HEK293 (cell line): ENCODE measurements around the gene TUBGCP3.

ENCODE experiments used
- CTCF ChIA-PET: fragments of 350-600 bp; formaldehyde crosslinking; extraction: SDS; loops from one replicate; lab custom pipeline; 2021; ENCODE audit warnings: antibody characterized with exemption; lab: Yijun Ruan, JAX
- POLR2A ChIA-PET: fragments of 300-600 bp; formaldehyde crosslinking; extraction: SDS; loops from one replicate; lab custom pipeline; 2020; ENCODE audit warnings: antibody characterized with exemption, inconsistent platforms; lab: Yijun Ruan, JAX
- H3K27ac ChIP-seq: fragments of 200-500 bp; sonication (Bioruptor generic); 2 replicates; pipeline ENCODE4 v1.5.1; 2014; ENCODE audit warnings: low read depth, low read length, control low read depth, inconsistent platforms; ENCODE audit errors: extremely low read depth
- H3K36me3 ChIP-seq, 2 experiments: fragments of 200-500 bp in 1 of 2; sonication (Bioruptor generic) in 1 of 2; 1 replicate in 1 of 2; 2 replicates in 1 of 2; pipeline ENCODE4 v1.5.1; 2014 to 2017; ENCODE audit warnings: inconsistent platforms in 2 of 2, low read length in 2 of 2; ENCODE audit not compliant: control insufficient read depth in 2 of 2, insufficient read depth in 1 of 2
- H3K4me1 ChIP-seq: fragments of 200-500 bp; sonication (Bioruptor generic); 2 replicates; pipeline ENCODE4 v1.5.1; 2014; ENCODE audit warnings: mild to moderate bottlenecking, low read length, inconsistent platforms; ENCODE audit not compliant: control insufficient read depth, insufficient read depth
- H3K4me3 ChIP-seq: 2 replicates; pipeline ENCODE4 v1.5.1; 2011; ENCODE audit warnings: low read depth, mild to moderate bottlenecking, control low read depth, low read length, moderate library complexity
- H3K9me3 ChIP-seq: fragments of 200-500 bp; sonication (Bioruptor generic); 2 replicates; pipeline ENCODE4 v1.5.1; 2014; ENCODE audit warnings: low read depth, low read length, inconsistent platforms; ENCODE audit not compliant: control insufficient read depth, insufficient read depth
- GLI4 ChIP-seq: fragments of 450-650 bp; formaldehyde crosslinking; IDR thresholded peaks from 2 replicates; pipeline ENCODE4 v1.5.1; 2016; ENCODE audit warnings: missing biosample characterization, missing genetic modification characterization
- PRDM2 ChIP-seq: fragments of 450-650 bp; formaldehyde crosslinking; IDR thresholded peaks from 2 replicates; pipeline ENCODE4 v1.5.1; 2016; ENCODE audit warnings: missing biosample characterization, missing genetic modification characterization, borderline replicate concordance
- TRIM28 ChIP-seq: IDR thresholded peaks from 2 replicates; pipeline ENCODE4 v1.6.1; 2011; ENCODE audit warnings: low read length, control low read depth, borderline replicate concordance
- WT1 ChIP-seq: fragments of 450-650 bp; formaldehyde crosslinking; IDR thresholded peaks from 2 replicates; pipeline ENCODE4 v1.5.1; 2016; ENCODE audit warnings: missing biosample characterization, missing genetic modification characterization
- ZNF157 ChIP-seq: fragments of 450-650 bp; formaldehyde crosslinking; IDR thresholded peaks from 2 replicates; pipeline ENCODE4 v1.5.1; 2016; ENCODE audit warnings: missing biosample characterization, missing genetic modification characterization
- ZNF16 ChIP-seq: fragments of 450-650 bp; formaldehyde crosslinking; IDR thresholded peaks from 2 replicates; pipeline ENCODE4 v1.5.1; 2016; ENCODE audit warnings: low read depth, missing biosample characterization, missing genetic modification characterization
- ZNF24 ChIP-seq: fragments of 450-650 bp; formaldehyde crosslinking; IDR thresholded peaks from 2 replicates; pipeline ENCODE4 v1.5.1; 2016; ENCODE audit warnings: missing biosample characterization, missing genetic modification characterization
- ZNF366 ChIP-seq: fragments of 450-650 bp; formaldehyde crosslinking; conservative IDR thresholded peaks from 2 replicates; pipeline ENCODE4 v1.5.1; 2016; ENCODE audit warnings: missing biosample characterization, missing genetic modification characterization
- ZNF473 ChIP-seq: fragments of 450-650 bp; formaldehyde crosslinking; IDR thresholded peaks from 2 replicates; pipeline ENCODE4 v1.5.1; 2017; ENCODE audit warnings: missing biosample characterization, missing genetic modification characterization
- ZNF660 ChIP-seq: fragments of 450-650 bp; IDR thresholded peaks from 2 replicates; pipeline ENCODE4 v1.5.1; 2018; ENCODE audit warnings: missing biosample characterization, mild to moderate bottlenecking, missing genetic modification characterization
- ZNF704 ChIP-seq: fragments of 450-650 bp; formaldehyde crosslinking; IDR thresholded peaks from 2 replicates; pipeline ENCODE4 v1.5.1; 2016; ENCODE audit warnings: missing biosample characterization, missing genetic modification characterization

TUBGCP3 gene

GRCh38 chr13:112622375-112622774, 34.4 kb upstream of the TUBGCP3 start:
- TF ChIP-seq ZNF473 (no peak), ZNF366 (no peak), PRDM2 (tag by site-specific recombination) (no peak)
- no peak overlapping the region for H3K4me3 ChIP-seq
- H3K27ac ChIP-seq, result no peak overlapping the region
- no peaks in the 10 kb centered on the region for H3K4me1 ChIP-seq
- no peaks in the 10 kb centered on the region for H3K36me3 ChIP-seq
- POLR2A ChIA-PET, result no interaction called here
- CTCF ChIA-PET, result interaction anchor here (0.6 to 1.2 kb wide), 5 partner anchors 140 to 656 kb away, joined by 3 to 4 read pairs (median 3); no protein-coding TSS in a partner anchor
- H3K9me3 ChIP-seq, result no peaks in the 10 kb centered on the region

GRCh38 chr13:112619730-112620631, 32.0 kb upstream of the TUBGCP3 start:
- no peak for TF ChIP-seq ZNF660 (tag by site-specific recombination)
- TF ChIP-seq ZNF16 (tag by site-specific recombination), result no peak
- TF ChIP-seq WT1 (tag by site-specific recombination), result no peak
- Histone ChIP-seq H3K4me3 (no peak overlapping the region), H3K9me3 (no peaks in the 10 kb centered on the region), H3K36me3 (no peaks in the 10 kb centered on the region), H3K27ac (no peak overlapping the region), H3K4me1 (no peaks in the 10 kb centered on the region)
- ChIA-PET POLR2A (no interaction called here), CTCF (interaction anchor here (1.2 kb wide), 1 partner anchor 20 kb away, joined by 5 read pairs; no protein-coding TSS in a partner anchor)

GRCh38 chr13:112618501-112618900, 30.5 kb upstream of the TUBGCP3 start:
- CTCF ChIA-PET, result interaction anchor here (0.6 to 1.2 kb wide), 4 partner anchors 12 to 256 kb away, joined by 3 to 8 read pairs (median 3); no protein-coding TSS in a partner anchor
- TF ChIP-seq GLI4 (tag by site-specific recombination) (no peak), ZNF704 (tag by site-specific recombination) (no peak), ZNF157 (no peak), TRIM28 (no peak), ZNF24 (no peak)
- POLR2A ChIA-PET, result no interaction called here

More at GRCh38 chr13:112618501-112618900, 30.5 kb upstream of the TUBGCP3 start:
- no peaks in the 10 kb centered on the region for H3K9me3 ChIP-seq
- H3K27ac ChIP-seq, result no peak overlapping the region
- H3K4me1 ChIP-seq, result no peaks in the 10 kb centered on the region
- no peaks in the 10 kb centered on the region for H3K36me3 ChIP-seq
- H3K4me3 ChIP-seq, result no peak overlapping the region
